Uterus (tissue), 2 donors: ENCODE results near the gene DUX4.
"Not testable (repeated sequence)": the region's sequence is repeated elsewhere in the genome, so short reads cannot be mapped to it uniquely, and the experiment has no call there.

Experiments
- CTCF ChIP-seq, 4 experiments: fragments of 200-600 bp in 2 of 4; fragments of 450-650 bp in 2 of 4; sonication (generic) in 2 of 4; IDR thresholded peaks; one replicate each; pipeline ENCODE4 v1.5.1; 2016 to 2019; ENCODE audit warnings: antibody characterized with exemption in 4 of 4, mild to moderate bottlenecking in 2 of 4, moderate library complexity in 1 of 4
- POLR2A ChIP-seq, 2 donors: fragments of 450-650 bp; IDR thresholded peaks; one replicate each; pipeline ENCODE4 v1.6.1; 2016; ENCODE audit warnings: antibody characterized with exemption in 2 of 2, mild to moderate bottlenecking in 1 of 2, moderate library complexity in 1 of 2

- not testable (repeated sequence) for TF ChIP-seq CTCF, POLR2A (IDR thresholded peaks at IDR 0.05)
These were observed 5.0 kb downstream of the DUX4 start for GRCh38 chr4:190178606-190178990.
